ENCODE results near the gene NUCB1.
"Not testable (repeated sequence)": the region's sequence is repeated elsewhere in the genome, so short reads cannot be mapped to it uniquely, and the experiment has no call there.

Gene NUCB1

GRCh38 chr19:48899781-48900476, at the start of gene NUCB1:
Gene NUCB1, plus strand, starts transcription at chr19:48900312. Its CDS starts 485 bp downstream, at chr19:48900797.
- DNase-seq, result peak; percentile 94 to 97

DNA sequence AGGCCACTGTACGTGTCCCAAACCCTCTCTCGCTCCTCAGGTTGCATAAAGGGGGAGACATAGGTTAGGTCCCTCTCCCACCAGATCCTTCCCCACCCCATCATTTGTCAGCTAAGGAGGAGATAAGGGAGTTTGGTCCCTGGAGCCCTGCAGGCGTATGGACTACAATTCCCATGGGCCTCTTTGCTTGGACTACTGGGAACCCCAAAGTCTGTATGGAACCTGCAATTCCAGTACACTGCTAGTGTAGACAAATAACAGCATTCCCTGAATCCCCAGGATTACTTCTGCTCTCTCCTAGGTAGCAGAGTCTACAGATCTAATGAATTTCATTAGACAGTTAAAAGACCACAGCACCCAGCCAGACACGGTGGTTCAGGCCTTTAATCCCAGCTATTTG, 47.8 kb upstream of the NUCB1 start:
- DNase-seq, result no peak

DNA sequence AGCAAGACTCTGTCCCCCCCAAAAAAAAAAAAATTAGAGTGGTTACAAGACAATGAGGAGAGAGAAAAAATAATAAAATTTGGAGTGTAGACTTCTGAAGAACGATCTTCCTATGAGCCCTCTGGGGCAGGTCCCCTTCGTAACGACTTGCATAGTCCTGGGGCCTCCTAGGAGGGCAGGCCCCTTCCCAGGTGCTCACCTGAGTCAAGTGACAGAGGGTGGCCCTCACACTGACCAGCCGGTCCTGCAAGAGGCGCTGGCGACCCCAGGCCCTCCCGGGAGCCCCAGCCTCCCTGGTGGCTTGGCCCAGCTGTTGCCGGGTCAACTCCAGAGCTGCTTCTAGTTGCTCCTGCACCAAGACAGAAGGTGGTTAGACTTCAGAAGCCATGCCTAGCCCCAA, 46.6 kb upstream of the NUCB1 start:
- no peak for DNase-seq

DNA sequence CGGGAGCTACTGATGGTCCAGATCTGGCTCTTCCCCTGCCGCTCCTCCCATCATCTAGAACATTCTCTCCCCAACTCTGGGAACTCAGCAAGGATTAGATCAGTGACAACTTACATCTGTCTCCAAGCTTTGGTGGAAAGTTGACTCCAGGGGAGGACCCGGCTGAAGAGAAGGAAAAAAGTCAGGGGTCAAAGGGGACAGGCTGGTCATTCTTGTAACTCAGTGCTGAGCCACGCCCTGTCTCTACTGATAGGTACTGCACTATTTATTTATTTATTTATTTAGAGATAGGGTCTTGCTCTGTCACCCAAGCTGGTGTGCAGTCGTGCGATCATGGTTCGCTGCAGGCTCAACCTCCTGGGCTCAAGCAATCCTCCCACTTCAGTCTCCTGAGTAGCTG, 46.0 kb upstream of the NUCB1 start:
- DNase-seq, result no peak

DNA sequence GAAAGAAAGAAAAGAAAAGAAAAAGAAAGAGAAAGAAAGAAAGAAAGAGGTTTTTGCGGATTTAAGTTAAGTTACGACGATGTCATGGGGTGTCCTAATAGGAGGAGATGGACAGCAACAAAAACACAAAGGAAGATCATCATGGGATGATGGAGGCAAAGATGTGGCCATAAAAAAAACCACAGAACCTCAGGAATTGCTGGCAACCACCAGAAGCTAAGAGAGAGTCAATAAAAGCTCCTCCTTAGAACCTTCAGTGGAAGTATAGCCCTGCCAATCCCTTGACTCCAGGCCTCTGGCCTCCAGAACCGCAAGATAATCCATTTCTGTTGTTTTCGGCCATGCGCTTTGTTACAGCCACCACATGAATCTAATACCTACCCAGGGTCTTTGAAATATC, 43.2 kb upstream of the NUCB1 start:
- no peak for DNase-seq

DNA sequence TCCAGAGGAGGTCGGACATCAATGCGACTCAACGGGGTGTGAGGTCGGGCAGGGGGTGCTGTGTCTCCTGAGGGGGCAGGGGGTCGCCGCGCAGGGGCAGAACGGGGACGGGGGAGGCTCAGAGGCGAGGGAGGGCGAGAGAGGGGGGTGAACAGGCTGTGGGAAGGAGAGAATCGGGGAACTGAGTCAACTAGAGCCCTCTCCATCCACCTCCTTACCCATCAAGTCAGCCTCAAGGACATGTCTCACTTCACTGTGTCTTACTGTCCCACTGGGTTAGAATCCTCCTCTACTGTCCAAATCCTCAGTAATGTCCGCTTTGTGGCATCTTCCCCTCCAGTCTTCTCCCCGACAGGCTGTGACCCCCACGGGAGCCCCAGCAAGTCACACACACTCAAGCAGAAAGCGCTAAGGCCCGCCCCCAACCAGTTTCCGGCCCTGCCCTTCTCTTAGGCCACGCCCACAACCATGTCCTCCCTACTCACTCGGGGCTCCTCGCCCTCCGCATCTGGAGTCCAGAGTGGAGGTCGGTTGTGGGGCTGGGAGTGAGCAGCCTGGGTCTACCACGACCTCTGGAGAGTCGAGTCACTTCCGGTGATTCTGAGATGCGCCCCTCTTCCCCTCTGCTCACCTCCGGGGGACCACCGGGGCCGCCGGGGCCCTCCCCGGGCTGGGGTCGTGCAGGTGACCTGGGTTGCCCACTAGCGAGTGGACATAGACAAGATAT, 41.0 kb upstream of the NUCB1 start:
- DNase-seq, result no peak

DNA sequence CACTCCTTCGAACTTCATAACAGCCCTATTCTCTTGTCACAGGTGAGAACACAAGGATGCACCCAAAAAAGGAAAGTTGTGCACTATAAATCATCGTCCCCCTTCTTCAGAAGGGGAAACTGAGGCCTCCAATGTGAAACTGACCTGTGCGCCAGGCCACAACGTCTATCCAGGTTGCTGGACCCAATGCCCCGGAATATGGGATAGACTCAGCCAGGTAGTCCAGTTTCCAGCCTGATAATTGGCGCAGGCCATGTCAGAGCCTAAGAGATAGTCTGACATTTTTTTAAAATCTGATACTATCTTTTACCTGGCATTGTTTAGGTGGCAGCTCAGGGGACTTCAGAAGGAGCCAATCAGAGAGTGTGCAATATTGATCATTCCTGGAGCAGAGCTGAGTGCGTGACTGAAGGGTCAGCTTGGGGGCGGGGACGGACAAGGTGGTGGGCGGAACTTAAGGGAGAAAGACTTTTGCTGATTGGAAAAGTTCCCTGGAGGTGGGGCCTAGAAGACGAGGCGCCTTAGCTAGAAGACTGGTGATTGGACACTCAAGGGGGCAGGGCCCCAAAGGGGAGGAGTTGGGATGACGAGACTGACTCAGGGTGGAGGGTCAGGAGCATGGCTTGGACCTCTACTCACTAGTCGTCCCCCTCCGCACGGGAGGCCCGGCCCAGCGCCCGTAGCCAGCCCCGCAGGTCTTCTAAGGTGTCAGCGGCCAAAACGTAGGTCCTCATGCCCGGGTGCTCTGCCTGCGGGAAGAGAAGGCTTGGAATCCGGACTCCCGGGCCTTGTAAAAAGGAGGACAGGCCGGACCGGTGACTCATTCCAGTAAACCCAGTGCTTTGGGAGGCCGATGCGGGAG, 40.2 kb upstream of the NUCB1 start:
- DNase-seq, result no peak

- DNase-seq, result no peak
Observed at GRCh38 chr19:48861313-48861712, 38.8 kb upstream of the NUCB1 start.

- no peak for DNase-seq
Observed at GRCh38 chr19:48862827-48863226, 37.3 kb upstream of the NUCB1 start.

DNA sequence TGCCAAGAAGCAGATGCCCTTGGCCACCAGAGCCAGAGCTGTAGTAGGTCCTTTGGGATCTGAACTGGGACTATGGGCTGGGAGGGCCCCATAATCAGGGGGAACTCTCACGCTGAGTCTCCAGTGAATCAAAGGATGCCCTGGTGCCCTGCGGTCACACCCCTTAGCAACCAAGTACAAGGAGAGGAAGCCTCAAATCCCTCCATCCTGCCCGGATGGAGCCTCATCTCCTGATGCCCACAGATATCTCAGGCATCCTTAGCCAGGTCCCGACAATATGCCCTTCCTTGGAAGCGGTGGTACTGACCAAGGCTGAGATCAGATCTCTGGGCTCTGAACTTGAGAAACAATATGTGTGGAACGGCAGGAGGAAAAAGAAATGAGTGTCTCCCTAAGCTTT, 33.4 kb upstream of the NUCB1 start:
- DNase-seq, result no peak

GRCh38 chr19:48867123-48867745, 32.9 kb upstream of the NUCB1 start:
- DNase-seq, result no peak

DNA sequence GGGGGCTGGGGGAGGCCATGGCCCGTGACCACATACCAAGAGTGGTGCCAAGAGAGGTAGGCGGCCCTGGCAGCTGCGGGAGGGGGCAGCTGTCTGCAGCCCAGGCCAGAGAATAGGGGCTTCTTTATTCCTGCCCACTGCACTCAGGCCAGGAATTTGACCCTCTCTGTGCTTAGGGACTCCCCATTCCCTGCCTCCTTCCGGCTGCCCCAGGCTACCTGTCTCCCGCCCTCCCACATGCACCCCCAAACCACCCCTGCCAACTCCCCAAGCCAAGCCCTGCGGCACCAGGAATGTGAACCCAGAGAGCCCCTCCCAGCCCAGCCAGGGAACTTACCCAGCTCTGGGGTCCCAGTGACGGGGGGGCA, 32.4 kb upstream of the NUCB1 start:
- DNase-seq, result no peak

DNA sequence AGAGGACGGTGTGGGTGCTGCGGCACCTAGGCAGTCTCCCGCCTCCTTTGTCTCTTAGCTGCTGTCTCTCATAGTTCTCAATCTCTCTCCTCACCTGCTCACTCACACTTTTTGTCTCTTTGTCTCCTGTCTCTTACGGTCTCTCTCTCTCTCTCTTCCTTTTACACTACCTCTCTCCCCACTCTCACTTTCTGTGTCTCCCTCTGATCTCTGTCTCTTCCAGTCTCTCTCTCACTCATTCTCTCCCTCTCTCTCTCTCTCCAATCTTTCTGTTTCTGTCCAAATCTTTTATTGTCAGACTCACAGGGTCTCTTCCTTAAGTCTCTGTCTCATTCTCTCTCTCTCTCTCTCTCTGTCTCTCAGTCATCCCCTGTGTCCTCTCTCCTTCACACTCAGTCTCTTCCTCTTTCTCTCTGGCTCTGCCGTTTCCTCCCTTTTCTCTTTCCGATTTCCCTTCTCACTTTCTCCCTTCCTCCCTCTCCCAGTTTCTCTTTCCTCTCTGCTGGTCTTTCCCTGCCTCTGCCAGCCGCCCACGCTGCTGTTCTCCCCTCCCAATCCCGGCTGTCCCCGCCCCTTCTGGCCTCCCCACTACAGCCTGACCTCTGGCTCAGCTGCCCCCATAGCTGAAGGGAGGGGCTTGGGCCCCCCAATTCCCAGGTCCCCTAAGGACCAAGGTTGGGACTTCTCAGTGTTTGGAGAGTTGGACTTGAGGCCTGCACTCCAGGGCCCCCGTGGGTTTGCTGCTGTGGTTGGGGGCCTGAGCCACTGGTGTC, 31.8 kb upstream of the NUCB1 start, which contains the start of gene PLEKHA4:
PLEKHA4 (minus strand) TSS at position 504 of the 773 bp plus-strand sequence. CDS start 997 bp downstream, outside the sequence.
- no peak for DNase-seq

GRCh38 chr19:48870048-48870447, 30.1 kb upstream of the NUCB1 start:
- DNase-seq, result no peak

- not testable (repeated sequence) for DNase-seq
Observed at GRCh38 chr19:48871471-48872181, 28.5 kb upstream of the NUCB1 start.

DNA sequence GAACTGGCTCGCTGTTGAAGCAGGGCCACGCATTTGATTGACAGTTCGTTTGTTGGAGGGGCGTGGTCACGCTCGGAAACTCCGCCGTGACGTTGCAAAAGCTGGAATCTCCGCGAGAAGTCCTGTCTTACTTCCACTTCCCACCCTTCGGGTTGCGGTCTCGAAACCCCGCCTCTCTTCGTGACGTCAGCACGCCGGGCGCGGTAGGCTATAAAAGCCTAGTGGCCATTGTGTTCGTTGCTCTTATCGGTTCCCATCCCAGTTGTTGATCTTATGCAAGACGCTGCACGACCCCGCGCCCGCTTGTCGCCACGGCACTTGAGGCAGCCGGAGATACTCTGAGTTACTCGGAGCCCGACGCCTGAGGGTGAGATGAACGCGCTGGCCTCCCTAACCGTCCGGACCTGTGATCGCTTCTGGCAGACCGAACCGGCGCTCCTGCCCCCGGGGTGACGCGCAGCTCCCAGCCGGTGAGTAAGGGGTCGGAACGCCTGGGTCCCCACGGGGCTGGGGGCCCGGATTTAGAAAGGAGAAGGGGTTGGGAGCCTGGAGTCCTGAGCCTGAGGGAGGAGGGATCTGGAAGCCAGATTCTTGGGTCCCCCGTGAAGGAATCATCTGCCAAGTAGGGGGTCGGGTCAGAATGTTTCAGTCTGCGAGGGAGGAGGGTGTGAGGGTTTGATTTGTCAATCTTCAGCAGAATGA, 27.8 kb upstream of the NUCB1 start, which contains the start of gene PPP1R15A:
PPP1R15A (plus strand) TSS at position 240 of the 702 bp plus-strand sequence. CDS start 813 bp downstream, outside the sequence.
- DNase-seq, result peak; percentile 63 to 93

GRCh38 chr19:48872884-48873475, 27.1 kb upstream of the NUCB1 start:
- peak; percentile 85 to 93 for DNase-seq

DNA sequence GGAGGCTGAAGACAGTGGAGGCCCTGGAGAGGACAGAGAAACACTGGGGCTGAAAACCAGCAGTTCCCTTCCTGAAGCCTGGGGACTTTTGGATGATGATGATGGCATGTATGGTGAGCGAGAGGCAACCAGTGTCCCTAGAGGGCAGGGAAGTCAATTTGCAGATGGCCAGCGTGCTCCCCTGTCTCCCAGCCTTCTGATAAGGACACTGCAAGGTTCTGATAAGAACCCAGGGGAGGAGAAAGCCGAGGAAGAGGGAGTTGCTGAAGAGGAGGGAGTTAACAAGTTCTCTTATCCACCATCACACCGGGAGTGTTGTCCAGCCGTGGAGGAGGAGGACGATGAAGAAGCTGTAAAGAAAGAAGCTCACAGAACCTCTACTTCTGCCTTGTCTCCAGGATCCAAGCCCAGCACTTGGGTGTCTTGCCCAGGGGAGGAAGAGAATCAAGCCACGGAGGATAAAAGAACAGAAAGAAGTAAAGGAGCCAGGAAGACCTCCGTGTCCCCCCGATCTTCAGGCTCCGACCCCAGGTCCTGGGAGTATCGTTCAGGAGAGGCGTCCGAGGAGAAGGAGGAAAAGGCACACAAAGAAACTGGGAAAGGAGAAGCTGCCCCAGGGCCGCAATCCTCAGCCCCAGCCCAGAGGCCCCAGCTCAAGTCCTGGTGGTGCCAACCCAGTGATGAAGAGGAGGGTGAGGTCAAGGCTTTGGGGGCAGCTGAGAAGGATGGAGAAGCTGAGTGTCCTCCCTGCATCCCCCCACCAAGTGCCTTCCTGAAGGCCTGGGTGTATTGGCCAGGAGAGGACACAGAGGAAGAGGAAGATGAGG, 26.4 kb upstream of the NUCB1 start:
- DNase-seq, result peak in 1 of 2 experiments; percentile 51

Measured in SW 1271 (cell line).